ENCODE results near the gene NTN3.
"Not testable (repeated sequence)": the region's sequence is repeated elsewhere in the genome, so short reads cannot be mapped to it uniquely, and the experiment has no call there.

The NTN3 gene

DNA sequence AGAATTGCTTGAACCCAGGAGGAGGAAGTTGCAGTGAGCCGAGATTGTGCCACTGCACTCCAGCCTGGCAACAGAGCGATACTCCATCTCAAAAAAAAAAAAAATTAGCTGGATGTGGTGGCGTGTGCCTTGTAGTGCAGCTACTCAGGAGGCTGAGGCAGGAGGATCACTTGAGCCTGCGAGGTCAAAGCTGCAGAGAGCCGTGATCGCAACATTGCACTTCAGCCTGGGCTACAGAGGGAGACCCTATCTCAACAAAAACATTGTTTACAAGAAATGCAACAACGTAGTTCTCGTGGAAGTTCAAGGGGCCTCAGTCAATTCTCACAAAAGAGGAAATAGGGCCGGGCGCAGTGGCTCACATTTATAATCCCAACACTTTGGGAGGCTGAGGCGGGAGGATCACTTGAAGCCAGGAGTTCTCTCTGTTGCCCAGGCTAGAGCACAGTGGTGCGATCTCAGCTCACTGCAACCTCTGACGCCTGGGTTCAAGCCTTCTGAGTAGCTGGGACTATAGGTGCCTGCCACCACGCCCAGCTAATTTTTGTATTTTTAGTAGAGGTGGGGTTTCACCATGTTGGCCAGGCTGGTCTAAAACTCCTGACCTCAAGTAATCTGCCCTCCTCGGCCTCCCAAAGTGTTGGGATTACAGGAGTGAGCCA lies 29.8 kb upstream of the NTN3 start:
- not testable (repeated sequence) for DNase-seq

DNA sequence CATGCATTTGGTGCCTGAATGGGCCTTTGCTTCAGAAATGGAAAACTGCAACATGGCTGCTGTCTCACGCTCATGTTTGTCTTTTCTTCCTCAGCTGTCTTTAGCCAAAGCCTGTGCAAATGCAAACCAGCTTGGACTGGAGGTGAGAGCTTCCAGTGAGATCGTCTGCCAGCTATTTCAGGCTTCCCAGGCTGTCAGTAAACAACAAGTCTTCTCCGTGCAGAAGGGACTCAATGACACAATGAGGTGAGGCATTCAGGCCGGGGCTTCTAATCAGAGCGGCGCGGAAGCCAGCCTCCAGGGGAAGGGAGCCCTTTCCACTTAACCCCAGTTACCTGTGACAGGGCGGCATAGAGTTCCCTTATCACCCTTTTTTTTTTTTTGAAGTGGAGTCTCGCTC lies 27.5 kb upstream of the NTN3 start:
- no peak for DNase-seq

DNA sequence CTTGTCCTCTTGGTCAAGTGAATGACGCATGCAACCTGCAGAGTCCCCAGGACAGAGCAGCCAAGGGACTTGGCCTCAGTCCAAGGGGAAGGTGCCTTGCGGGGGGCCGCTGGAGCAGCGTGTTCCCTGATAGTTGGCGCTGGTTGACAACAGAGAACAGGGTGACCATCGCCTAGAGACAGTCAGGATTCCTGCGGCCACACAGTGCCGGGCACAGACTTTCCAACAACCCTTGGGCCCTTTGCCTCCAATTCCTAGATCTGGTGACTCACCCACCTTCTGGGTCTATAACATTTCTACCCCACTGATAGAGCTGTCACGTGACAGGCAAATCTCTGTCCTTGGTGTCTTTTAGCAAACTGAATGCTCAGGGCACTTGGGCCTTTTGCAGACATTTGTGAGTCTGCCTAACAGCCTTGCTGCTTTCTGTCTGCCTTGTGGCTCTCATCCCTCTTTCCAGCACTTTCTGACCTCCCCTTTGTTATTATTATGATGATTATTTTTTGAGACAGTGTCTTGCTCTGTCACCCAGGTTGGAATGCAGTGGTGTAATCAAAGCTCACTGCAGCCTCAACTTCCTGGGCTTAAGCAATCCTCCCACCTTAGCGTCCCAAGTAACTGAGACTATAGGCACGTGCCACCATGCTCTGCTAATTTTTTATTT lies 23.0 kb upstream of the NTN3 start:
- no peak for DNase-seq

DNA sequence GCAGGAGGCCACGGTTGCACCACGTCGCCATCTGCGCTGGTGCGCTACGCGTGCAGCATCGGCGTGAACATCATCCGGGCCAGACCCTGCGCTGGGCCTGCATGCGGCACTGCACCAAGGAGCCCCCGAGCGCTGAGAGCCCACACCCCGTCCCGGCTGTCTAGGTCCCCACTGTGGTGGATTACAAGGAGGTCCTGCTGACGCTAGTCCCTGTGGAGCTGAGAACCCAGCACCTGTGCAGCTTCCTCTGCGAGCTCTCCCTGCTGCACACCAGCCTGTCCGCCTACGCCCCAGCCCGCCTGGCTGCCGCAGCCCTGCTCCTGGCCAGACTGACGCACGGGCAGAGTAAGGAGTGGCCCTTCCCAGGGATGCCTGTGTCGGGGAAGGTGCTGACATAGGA lies 22.0 kb upstream of the NTN3 start:
- DNase-seq = no peak

GRCh38 chr16:2450535-2450934 lies 20.6 kb upstream of the NTN3 start:
- no peak for DNase-seq

GRCh38 chr16:2450975-2451381 lies 20.1 kb upstream of the NTN3 start:
- DNase-seq = no peak

DNA sequence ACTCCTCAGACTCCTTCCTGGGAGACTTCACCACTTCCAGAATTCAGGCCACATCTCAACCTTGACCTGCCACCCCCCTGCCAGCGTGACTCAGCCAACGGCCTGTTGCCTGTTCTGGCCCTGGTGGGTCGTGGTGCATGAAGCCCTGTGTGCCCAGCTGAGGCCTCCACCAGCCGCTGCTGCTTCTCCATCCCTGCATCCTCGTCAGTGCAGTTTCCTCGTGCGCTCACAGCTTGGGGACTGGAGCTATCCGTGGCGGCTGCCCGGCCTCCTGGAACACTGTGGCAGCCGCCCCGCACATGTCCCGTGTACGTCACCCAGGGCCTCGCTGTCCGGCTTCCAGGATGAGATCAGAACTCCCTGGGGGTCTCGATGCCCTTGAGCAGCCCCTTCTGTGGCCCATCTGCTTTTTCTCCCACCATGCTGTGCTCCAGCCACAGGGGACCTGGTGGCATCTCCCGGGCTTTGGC lies 19.2 kb upstream of the NTN3 start:
- no peak for DNase-seq

DNA sequence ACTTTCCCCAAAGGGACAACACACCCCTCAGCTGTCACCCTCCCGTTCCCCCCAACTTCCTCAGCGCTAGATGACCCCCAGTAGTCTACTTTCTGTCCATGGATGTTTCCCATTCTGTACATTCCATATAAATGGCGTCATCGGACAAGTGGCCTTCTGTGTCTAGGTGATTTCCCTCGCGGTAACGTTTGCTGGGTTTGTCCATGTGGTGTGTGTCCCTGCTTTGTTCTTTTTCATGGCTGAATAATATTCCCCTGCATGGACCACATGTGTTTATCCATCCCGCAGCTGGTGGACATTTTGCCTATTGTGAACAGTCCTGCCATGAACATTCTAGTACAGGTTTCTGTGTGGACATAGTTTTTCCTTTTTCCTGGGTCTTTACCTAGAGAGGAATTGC lies 18.4 kb upstream of the NTN3 start:
- DNase-seq = no peak

DNA sequence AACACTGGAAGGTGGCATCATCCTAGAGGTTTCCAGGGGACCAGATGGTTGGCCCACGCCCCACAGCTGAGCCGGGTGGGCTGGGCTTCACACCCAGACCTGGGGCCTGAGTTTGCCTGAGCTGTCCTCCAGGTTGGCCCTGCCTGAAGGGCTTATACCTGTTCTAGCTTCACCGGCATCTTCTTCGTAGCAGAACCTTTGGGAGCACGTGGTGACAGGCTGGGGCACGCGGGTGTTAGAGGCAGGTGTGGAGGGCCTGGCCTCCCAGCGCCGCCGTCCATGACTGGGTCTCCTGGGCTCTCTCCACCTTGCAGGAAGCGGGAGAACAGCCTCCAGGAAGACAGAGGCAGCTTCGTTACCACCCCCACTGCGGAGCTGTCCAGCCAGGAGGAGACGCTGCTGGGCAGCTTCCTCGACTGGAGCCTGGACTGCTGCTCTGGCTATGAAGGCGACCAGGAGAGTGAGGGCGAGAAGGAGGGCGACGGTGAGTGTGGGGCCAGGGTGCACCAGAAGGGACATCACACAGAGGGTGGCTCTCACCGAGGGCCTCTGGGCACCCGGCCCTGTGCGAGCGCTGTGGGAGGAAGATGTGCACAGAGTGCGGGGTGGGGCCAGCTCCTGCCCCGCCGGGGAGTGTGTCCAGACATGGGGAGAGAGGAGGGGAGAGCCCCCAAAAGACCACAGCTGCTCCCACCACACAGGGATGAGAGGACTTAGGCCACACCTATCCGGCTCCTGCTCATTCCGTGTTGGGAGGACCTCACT lies 15.8 kb upstream of the NTN3 start:
- DNase-seq = no peak

GRCh38 chr16:2456551-2457153 lies 14.4 kb upstream of the NTN3 start:
- DNase-seq = no peak

GRCh38 chr16:2457267-2457666 lies 13.8 kb upstream of the NTN3 start:
- no peak for DNase-seq

DNA sequence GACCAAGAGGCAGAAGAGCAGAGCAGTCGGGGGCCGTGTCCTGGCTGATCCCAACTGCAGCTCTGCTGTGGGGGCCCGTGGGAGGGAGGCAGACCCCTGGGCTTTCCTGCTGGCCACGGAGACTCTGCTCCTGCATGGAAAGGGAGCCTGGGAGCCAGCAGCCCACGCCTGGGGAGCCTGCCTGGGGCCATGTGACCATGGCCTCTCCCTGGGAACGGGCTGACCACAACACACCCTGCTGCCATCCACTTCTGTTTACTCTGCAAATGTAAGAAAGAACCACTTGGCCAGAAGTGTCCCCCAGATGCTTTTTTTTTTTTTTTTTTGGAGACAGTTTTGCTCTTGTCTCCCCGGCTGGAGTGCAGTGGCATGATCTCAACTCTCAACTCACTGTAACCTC lies 13.2 kb upstream of the NTN3 start:
- DNase-seq = no peak

DNA sequence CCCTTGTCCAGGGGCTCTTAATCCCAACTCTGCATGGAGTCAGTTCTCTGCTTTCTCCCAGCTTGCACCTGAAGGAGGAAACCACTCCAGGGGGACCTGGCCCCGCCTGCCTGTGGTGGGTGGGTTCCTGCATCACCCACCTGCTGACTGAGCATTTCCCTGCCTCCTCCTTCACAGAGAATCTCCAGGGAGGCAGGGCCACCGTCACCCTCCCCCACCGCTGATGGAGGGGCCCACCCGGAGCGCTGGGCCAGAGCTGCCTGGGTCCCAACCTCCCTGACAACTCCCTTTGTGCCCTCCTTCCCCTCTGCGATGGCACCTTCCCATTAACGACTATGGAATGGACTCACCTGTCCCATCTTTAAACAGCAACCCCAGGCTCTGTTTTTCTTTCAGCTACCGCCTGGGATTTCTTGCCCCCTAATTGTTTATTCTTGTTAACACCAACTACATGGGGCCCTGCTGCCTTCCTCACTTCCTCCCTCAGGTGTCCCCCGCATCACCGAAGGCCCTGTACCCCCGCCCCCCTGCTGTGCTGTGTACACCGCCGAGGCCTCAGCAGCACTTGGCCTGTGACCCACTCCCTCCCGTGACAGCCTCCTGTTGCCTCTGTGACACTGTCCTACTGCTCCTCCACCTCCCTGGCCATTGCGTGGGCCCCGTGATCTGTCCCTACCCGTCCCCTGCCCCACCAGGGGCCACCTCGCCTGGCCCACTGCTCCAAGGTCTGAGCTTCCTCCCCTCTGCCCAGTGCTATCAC lies 12.0 kb upstream of the NTN3 start:
- DNase-seq = no peak

DNA sequence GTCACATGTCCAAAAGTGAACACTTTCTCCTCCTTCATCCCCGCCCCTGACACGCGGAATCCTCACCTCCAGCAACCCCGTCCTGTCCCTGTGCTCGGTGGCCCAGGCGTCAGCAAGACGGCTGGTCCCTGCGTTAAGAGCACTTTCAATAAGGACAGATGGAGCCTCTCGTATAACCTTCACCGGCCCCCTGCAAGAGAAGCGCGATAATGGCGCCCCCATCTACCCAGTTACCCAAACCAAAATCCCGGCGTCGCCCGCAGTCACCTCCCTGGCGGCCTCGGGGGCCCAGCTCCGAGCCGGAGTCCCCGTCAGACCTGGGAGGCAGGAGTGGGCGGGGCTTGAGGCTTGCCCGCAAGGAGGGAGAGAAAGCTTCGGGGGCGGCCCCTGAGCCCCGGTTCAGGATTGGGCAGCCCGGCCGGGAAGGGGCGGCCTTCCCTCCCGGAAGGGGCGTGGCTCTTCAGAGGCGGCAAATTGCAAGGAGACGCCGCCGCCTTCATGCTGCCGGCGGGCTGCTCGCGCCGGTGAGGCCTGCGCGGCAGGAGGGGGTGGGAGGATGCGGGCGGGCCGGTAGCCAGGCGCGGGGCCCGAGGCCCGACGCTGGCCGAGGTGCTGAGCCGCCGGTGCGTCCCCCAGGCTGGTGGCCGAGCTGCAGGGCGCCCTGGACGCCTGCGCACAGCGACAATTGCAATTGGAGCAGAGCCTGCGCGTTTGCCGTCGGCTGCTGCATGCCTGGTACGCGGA lies 11.3 kb upstream of the NTN3 start, which contains the start of gene TEDC2:
TSS of gene TEDC2 (plus strand) at position 463 of the 744 bp plus-strand sequence. CDS start at position 499, 36 bp downstream.
- DNase-seq = peak; percentile 98

GRCh38 chr16:2460391-2460713 lies 10.7 kb upstream of the NTN3 start:
- DNase-seq = no peak

DNA sequence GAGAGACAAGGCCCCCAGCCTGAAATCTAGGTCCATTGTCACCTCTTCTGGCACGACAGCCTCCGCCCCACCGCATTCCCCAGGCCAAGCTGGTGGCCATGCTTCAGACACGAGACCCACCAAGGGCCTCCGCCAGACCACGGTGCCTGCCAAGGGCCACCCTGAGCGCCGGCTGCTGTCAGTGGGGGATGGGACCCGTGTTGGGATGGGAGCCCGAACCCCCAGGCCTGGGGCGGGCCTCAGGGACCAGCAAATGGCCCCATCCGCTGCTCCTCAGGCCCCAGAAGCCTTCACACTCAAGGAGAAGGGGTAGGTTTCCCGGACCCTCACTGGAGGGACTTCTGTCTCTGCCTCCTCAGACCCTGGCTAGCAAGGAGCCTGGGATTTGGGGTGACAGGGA lies 10.2 kb upstream of the NTN3 start:
- DNase-seq = no peak

- DNase-seq = no peak
Measured at GRCh38 chr16:2462031-2462866, 8.8 kb upstream of the NTN3 start.

DNA sequence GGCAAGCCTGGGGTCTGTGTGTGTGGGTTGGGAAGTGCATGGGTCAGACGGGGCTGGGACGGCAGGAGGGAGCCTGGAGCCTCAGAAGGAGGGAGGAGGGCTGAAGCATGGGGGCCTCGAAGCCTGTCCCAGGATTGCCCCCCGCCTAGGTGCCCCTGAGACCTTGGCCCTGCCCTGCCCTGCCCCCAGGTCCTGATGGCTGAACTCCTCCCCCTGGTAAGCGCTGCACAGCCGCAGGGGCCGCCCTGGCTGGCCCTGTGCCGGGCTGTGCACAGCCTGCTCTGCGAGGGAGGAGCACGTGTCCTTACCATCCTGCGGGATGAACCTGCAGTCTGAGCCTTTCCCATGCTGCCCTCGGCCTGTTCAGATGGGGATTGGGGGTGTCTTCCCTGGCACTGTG lies 6.8 kb upstream of the NTN3 start:
- DNase-seq = no peak

DNA sequence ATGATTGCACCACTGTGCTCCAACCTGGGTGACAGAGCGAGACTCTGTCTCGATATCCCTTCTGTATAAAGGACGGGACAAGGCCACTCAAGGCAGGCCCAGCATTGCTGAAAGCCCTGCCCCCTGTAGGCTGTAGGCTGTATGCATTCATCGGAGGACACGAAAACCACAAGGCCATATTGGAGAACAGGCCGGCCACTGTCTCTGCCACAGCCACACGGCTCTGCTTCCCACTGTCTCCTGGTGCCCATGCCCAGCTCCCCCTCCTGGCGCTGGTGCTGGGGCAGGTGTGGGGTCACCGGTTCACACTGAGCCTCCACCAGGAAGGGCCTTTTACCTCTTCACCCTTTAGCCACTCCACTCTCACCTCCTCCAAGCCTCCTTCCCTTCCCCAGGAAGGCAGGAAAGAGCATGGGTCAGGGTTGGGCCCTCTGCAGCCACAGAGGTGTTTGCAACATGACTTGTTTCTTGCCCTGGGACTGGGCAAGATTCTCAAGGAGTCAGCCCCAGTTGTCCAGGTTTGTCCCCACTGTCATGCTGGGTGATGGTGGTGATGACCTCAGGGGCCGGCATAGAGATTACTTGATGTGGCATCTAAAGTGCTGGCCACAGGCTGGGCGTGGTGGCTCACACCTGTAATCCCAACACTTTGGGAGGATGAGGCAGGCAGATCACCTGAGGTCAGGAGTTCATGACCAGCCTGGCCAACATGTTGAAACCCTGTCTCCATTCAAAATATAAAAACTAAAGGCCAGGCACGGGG lies 5.3 kb upstream of the NTN3 start:
- DNase-seq = no peak
